PC-9 (cell line): ENCODE results near the gene IL32.

Experiments
- EZH2 ChIP-seq: fragments of 200-600 bp; sonication (generic); IDR thresholded peaks from 2 replicates; pipeline ENCODE4 v1.8.0; 2017; ENCODE audit warnings: antibody characterized with exemption, low read depth
- TF ChIP-seq, protein P1 (sequence below): fragments of 200-600 bp; sonication (generic); conservative IDR thresholded peaks from 2 replicates; pipeline ENCODE4 v1.6.1; 2017; ENCODE audit warnings: mixed run types, antibody characterized with exemption, mild to moderate bottlenecking, moderate library complexity

DNA sequence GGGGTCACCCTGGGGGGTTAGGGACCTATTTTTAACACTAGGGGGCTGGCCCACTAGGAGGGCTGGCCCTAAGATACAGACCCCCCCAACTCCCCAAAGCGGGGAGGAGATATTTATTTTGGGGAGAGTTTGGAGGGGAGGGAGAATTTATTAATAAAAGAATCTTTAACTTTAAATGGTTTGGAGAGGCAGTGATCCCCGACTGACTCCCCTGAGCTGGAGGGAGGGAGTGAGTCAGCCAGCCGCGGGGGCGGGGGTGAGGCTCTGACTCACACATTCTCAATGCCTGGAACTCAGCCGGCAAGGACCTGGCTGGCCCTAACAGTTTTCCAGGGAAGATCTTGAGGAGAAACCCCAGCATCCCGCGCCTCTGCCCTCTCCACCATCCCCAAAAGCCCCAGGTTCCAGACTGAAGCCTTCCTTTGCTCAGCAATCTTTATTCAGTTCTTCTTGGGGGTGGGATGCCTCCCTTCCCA is 43.2 kb upstream of the IL32 start:
- TF ChIP-seq EZH2, result no peak
- TF ChIP-seq, protein P1, sequence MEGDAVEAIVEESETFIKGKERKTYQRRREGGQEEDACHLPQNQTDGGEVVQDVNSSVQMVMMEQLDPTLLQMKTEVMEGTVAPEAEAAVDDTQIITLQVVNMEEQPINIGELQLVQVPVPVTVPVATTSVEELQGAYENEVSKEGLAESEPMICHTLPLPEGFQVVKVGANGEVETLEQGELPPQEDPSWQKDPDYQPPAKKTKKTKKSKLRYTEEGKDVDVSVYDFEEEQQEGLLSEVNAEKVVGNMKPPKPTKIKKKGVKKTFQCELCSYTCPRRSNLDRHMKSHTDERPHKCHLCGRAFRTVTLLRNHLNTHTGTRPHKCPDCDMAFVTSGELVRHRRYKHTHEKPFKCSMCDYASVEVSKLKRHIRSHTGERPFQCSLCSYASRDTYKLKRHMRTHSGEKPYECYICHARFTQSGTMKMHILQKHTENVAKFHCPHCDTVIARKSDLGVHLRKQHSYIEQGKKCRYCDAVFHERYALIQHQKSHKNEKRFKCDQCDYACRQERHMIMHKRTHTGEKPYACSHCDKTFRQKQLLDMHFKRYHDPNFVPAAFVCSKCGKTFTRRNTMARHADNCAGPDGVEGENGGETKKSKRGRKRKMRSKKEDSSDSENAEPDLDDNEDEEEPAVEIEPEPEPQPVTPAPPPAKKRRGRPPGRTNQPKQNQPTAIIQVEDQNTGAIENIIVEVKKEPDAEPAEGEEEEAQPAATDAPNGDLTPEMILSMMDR, result no peak
